Measurements from ENCODE around the gene KRT78. TPM values are rescaled to one million over a fixed set of nuclear protein-coding genes. Genes with fewer than 3 reads are reported as not detected.

Gene KRT78
- total RNA-seq, 1 experiment from 2014 or later = not detected

DNA sequence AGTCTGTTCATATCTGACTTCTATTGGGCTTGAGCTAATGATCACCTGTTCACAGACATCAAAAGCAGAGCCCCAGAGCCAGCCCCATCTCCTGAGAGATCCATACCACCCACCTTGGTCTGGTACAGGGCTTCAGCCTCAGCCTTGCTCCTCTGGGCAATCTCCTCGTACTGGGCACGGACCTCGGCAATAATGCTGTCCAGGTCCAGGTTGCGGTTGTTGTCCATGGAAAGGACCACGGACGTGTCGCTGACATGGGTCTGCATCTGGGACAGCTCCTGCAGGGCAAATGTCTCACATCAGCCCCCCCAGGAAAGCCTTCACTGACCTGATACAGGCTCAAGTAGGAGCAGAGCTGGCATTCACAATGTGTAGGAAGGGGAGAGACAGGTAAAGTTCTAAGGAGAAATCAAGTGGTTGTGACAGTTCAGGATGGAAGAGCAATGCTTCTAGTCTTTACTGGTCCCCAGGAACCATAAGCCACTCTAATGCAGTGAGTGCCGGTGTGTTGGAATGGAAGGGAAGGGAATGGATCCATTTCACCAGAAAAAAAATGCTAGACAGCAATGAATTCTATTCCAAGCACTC, 40.1 kb downstream of the KRT78 start (continued):
- TF ChIP-seq NFYB (CRISPR knock-in tag; conservative IDR thresholded peaks at IDR 0.05; ENCODE audit: low read depth) = no peak
- TF ChIP-seq FOXJ3 (CRISPR knock-in tag; IDR thresholded peaks at IDR 0.05; ENCODE audit: borderline replicate concordance) = no peak
- no peak for TF ChIP-seq NR2C2 (CRISPR knock-in tag; IDR thresholded peaks at IDR 0.05)
- TF ChIP-seq ARID4B (CRISPR knock-in tag; IDR thresholded peaks at IDR 0.05; ENCODE audit: borderline replicate concordance) = no peak

DNA sequence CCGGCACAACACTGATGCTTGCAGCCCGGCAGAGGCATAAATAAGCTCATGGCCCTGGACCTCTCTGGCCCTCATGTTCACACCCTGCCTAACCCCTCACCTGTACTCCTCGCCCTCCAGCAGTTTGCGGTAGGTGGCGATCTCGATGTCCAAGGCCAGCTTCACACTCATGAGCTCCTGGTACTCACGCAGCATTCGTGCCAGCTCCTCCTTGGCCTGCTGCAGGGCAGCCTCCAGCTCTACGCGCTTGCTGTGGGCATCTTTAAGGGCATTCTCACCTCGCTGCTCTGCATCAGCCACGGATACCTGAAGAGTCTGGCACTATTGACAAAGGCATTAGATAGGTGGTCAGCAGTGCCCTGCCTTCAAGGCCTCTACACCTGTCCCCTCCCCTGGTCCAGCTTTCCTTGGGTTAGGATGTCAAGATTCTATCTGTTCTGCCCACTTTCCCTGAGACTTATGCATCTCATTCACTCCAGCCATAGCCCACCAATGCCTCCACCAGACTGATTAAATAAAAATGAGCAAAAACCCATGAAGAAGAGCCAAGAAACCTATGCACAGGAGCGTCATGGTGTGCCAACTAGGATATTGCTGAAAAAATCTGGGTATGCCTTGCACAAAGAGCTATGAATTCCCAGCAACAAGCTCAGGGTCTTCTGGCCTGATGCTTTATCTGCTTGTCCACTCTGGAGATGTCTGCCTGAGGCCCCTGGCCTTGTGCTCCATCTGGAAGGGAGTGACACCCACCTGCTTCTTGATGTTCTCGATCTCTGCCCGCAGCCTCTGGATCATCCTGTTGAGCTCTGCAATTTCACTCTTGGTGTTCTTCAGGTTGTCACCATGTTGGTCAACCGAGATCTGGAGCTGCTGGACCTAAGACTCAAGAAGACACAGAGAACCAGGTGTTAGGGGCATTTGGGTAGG, 41.0 kb downstream of the KRT78 start:
- H3K9me3 Mint-ChIP-seq = no peaks in the 10 kb centered on the region
- peaks cover 2% of the 10 kb centered on the region; the same call in 1 of the 2 replicates for H3K27me3 Mint-ChIP-seq (ENCODE audit: low read depth)
- DNase-seq (ENCODE audit: low spot score) (no peak), ATAC-seq (no peak; the same call in 1 of the 2 replicates)
- H3K4me1 Mint-ChIP-seq = peaks cover 22% of the 10 kb centered on the region
- POLR2A ChIA-PET = interaction anchor here (1.1 kb wide), 1 partner anchor 72 kb away, joined by 4 read pairs; no protein-coding TSS in a partner anchor
- no peak for TF ChIP-seq GRHL2 (CRISPR knock-in tag; IDR thresholded peaks at IDR 0.05; ENCODE audit: insufficient replicate concordance, severe bottlenecking)
- no peak for TF ChIP-seq NFYB (CRISPR knock-in tag; conservative IDR thresholded peaks at IDR 0.05; ENCODE audit: low read depth)
- TF ChIP-seq SOX15 (CRISPR knock-in tag; IDR thresholded peaks at IDR 0.05) = no peak
- TF ChIP-seq ZNF317 (CRISPR knock-in tag; IDR thresholded peaks at IDR 0.05; ENCODE audit: borderline replicate concordance, low read depth) = no peak
- TF ChIP-seq ERG (CRISPR knock-in tag; IDR thresholded peaks at IDR 0.05) = no peak
- TF ChIP-seq, protein P1, sequence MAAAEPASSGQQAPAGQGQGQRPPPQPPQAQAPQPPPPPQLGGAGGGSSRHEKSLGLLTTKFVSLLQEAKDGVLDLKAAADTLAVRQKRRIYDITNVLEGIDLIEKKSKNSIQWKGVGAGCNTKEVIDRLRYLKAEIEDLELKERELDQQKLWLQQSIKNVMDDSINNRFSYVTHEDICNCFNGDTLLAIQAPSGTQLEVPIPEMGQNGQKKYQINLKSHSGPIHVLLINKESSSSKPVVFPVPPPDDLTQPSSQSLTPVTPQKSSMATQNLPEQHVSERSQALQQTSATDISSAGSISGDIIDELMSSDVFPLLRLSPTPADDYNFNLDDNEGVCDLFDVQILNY (CRISPR knock-in tag; IDR thresholded peaks at IDR 0.05) = no peak
- TF ChIP-seq, protein P2, sequence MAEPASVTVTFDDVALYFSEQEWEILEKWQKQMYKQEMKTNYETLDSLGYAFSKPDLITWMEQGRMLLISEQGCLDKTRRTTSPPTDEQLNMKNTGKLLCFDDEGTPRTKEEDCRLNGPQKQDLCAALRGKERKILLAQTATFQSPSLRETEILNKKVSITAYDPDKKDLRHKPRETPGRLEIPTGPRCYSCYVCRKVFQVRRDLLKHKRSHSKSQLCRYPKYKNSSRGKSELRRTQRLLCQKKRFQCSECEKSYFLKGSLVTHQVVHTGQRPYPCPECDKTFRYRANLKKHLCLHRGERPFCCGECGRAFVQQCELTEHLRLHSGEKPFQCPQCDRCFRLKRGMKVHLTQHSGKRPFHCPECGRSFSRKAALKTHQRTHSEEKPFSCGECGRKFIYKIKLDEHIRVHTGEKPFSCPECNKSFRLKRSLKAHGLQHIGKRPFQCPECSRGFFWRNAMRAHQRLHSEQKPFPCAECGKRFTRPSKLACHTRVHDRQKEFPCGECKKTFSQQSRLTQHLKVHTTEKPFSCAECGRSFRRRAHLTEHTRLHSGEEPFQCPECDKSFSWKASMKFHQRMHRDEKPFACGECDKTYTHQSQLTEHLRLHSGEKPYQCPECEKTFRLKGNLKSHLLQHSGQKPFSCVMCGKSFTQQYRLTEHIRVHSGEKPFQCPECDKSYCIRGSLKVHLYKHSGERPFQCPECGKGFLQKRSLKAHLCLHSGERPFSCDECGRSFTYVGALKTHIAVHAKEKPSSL (CRISPR knock-in tag; conservative IDR thresholded peaks at IDR 0.05) = no peak
- TF ChIP-seq ZBTB21 (CRISPR knock-in tag; IDR thresholded peaks at IDR 0.05; ENCODE audit: borderline replicate concordance) = no peak
- TF ChIP-seq ETV6 (CRISPR knock-in tag; IDR thresholded peaks at IDR 0.05) = no peak
- no peak for TF ChIP-seq RORB (CRISPR knock-in tag; IDR thresholded peaks at IDR 0.05)
- H3K4me3 Mint-ChIP-seq = no peak overlapping the region
- CTCF ChIA-PET = interaction anchor here (0.5 to 1.9 kb wide), 5 partner anchors 58 to 134 kb away, joined by 3 to 13 read pairs (median 4); no protein-coding TSS in a partner anchor
- H3K36me3 Mint-ChIP-seq = no peaks in the 10 kb centered on the region
- H3K27ac Mint-ChIP-seq = no peak overlapping the region

All from WTC11 (cell line).